TTC549 (cell line): Measurements from ENCODE around the gene PLCH1.

Experiments
- FAIRE-seq: peaks from 2 replicates; lab custom pipeline; 2012; peaks lifted over from hg19 to GRCh38; lab: Jason Lieb, UNC

Gene PLCH1

DNA sequence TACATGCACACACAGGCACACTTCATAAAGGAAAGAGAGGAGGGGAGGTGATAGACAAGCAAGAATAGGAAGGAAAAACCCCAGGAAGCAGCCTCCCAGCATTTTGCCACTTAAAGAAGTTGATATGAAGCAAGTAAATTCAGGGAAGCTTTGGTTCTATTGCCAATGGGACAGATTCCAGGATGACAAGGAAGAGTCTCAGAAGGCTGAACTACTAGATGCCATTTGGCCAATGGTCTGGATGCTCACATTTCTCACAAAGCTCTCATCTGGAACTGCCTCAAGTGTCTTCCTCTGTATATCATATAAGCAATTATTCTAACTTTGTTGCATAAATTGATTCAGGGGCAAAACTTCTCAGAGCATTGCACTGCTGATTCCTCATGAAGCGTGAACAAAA is 372.6 kb downstream of the PLCH1 start:
- FAIRE-seq = no peak

- no peak for FAIRE-seq
Observed at GRCh38 chr3:155370764-155371503, 373.9 kb downstream of the PLCH1 start.

DNA sequence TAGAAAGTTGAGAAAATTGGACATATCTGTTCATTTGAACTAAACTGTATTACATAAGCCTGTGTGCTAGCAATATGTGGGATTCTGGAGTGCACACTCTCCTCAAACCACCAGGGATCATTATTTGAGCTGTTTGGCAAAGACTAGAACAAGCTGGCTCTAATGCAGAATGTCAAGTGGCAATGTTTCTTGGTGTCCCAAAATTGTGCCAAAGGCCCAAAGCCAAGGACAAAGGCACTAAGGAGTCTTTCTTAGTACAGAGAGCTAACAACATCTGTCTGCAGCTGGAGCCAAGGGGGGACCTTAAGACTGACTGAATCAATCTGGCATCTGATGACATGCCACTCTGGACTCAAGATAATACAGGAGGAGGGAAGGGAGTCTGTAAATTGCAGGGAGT is 374.7 kb downstream of the PLCH1 start:
- no peak for FAIRE-seq

GRCh38 chr3:155369735-155370134 is 375.1 kb downstream of the PLCH1 start:
- no peak for FAIRE-seq

DNA sequence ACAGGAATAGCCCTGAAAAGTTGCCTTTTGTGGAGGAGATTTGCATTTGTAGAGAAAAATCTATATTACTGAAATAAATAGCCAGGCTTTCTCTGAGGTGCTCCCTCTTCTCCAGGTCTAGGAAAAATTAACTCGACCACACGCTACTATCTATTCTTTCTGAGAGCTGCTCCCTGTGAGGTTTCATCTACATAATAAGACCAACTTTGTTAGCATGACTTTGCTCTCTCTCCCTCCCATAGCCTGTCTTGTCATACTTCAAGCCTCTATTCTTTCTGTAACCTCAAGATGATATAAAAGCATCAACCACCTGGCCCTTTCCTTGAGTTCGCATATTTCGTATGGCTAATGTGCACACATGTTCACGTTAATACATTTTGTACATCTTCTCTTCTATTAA is 375.6 kb downstream of the PLCH1 start:
- FAIRE-seq = no peak

DNA sequence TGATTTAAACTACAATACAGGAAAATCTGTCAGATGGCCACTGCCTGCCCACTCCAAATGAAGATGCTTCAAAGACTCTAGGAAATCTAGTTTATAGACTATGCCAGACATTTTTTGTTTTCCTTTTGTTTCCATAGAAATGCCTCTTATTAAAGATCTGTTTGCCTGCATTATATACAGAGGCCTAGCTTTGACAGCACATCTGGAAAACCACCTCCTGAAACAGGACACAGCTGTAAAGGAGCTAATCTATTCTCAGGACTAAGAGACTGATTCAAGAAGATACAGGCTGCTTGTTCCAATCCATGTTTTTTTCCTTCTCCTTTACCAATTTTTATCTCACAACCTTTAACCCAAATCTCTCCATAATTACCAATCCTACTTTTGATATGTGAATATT is 376.1 kb downstream of the PLCH1 start:
- FAIRE-seq = no peak

GRCh38 chr3:155367506-155367905 is 377.4 kb downstream of the PLCH1 start:
- FAIRE-seq = no peak

DNA sequence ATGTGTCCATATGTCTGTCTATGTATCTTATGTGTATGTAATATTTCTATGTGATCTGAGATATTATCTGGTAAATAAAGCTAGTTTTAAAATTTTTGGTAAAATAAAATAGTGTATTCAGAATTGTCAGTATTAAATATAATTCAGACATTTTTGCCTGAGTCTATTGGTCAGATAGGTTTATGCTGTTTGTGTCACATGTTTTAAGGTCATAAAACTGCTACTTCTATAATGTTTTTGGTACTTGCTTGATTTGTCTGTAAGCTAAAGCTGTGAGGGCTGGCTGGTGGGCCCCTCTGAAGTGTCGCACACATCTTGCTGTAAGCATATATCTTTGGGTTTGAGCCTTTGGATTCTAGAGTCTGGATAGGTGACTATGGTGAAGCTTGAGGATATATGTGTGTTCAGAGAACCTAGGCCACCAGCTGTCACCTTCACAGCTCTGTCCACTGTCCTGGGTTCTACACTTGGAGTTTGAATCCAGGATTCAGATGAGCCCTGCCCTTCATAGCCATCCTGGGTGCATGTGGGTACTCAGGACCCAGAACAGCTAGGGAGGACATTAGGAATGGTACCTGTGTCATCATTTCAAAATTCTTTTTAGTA is 379.6 kb downstream of the PLCH1 start:
- FAIRE-seq = no peak

DNA sequence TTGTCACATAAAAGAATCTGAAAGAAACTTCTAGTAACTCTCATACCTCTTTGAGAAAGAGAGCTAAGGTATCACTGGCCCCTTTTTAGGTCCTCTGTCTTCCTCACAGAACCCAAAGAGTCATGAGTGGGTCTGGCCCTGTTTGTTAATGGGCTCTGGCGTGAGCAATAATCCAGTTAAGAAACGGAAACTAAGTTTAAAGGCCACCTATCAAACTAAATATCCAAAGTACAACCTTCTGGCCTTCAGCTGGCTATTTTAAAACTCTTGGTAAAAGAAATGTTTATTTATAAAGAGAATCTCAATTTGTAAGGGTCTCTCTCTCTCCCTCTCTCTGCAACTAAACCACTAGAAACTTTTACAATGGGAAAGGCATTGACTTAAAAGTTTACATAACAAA is 380.4 kb downstream of the PLCH1 start:
- no peak for FAIRE-seq

DNA sequence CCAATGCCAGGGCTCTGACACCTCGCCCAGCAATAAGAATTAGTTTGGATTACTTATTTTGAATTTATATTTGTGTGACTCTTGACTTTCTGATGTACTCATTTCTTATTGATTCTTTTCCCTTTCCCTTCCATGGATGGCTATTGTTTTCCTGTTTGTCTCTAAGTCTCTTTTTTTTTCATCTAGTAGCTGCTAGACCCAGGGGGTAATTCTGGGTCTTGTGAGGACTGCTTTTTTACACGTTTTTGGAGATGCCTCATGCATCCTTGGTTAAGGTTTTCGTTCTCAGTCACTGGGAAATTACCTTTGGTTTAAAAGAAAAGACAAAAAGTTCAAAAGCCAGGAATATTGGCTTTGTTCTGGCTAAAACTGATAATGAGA is 381.2 kb downstream of the PLCH1 start:
- FAIRE-seq = no peak

- FAIRE-seq = no peak
Observed at GRCh38 chr3:155362808-155363689, 381.8 kb downstream of the PLCH1 start.

GRCh38 chr3:155360281-155360680 is 384.6 kb downstream of the PLCH1 start:
- FAIRE-seq = no peak

GRCh38 chr3:155356594-155357370 is 388.1 kb downstream of the PLCH1 start:
- no peak for FAIRE-seq

DNA sequence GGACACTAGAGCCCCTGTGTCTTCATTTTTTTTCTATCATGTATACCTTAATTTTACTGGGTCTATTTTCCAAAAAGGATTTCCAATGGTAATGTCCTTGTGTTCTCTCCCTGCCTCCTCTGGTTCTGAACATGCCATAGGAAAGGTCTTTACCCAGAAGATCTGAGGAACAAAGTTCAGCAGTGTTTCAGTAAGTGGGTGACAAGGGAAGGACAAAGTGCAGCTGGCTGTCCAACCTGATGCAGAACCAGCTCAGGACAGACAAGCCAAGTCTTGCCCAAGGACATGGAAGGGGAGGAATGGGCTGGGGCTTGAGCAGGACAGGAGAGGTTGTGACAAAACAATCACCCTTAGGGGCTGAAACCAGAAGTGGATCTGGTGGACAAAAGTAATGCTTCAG is 390.2 kb downstream of the PLCH1 start:
- FAIRE-seq = no peak

GRCh38 chr3:155352900-155353490 is 391.9 kb downstream of the PLCH1 start:
- no peak for FAIRE-seq

DNA sequence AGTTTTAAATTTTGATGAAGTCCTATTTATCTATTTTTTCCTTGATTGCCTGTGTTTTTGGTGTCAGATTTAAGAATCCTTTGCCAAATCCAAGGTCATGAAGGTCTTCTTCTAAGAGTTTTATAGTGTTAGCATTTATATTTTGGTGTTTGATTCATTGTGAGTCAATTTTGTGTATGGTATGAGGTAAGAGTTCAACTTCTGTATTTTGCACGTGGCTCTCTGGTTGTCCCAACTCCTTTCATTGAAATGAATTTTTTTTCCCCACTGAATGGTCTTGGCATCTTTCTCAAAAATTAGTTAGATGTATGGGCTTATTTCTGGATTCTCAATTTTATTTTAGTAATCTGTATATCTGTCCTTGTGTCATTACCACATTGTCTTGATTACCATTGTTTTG is 394.3 kb downstream of the PLCH1 start:
- FAIRE-seq = no peak

- FAIRE-seq = no peak
Observed at GRCh38 chr3:155347901-155348300, 397.0 kb downstream of the PLCH1 start.

DNA sequence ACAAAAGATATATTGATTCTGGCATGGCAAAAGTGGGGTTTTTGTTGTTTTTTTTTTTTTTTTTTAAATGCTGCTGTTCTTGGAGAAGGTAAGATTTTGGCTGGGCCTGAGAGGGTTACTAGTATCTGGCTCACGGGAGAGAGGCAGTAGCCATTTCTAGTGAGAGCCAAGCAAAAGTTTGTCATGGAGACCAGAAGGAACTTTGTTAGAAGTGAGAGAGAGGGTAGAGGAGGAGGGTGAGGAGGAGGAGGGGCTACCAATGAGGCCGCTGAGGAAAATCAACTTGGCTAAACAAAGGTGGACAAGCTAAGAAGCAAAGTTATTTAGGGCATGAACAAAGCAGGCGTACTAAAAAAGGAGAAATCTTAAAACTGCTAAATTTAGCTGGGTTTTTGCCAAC is 402.5 kb downstream of the PLCH1 start:
- no peak for FAIRE-seq

- no peak for FAIRE-seq
Observed at GRCh38 chr3:155339052-155339451, 405.8 kb downstream of the PLCH1 start.

DNA sequence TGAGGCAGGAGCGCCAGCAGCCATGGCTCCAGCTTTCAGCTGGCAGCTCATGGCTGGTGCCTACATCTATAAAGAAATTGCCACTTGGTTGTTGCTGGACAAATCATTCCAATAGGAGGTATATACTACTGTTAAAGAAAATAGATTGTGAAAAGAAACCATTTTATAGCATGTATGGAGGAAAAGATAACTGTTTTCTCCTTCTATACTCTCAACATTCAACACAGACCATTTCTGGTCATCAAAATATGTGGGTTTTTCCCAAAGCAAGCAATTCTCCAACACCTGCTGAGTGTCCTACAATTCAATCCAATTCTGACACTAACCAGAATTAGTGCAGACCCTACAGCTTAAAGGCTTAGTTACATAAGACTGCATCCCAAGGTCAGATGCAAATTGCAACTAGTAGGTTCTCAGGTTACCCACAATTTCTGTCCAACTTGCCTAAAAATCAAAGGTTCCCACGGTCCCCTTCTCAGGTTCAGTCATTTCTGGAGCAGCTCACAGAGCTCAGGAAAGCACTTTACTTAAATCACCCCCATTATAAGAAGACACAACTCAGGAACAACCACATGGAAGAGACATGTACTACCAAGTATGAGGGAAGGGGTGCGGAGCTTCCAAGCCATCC is 409.0 kb downstream of the PLCH1 start:
- no peak for FAIRE-seq

GRCh38 chr3:155334914-155335723 is 409.8 kb downstream of the PLCH1 start:
- FAIRE-seq = no peak
